GM19463 (cell line): ENCODE results near the gene UVRAG.

ENCODE experiments used
- ATAC-seq: cut with Tn5 transposase; IDR thresholded peaks from one replicate; pipeline ENCODE4 v1.9.1; 2021; ENCODE audit warnings: mild to moderate bottlenecking, moderate library complexity; ENCODE audit not compliant: unreplicated experiment

UVRAG gene

DNA sequence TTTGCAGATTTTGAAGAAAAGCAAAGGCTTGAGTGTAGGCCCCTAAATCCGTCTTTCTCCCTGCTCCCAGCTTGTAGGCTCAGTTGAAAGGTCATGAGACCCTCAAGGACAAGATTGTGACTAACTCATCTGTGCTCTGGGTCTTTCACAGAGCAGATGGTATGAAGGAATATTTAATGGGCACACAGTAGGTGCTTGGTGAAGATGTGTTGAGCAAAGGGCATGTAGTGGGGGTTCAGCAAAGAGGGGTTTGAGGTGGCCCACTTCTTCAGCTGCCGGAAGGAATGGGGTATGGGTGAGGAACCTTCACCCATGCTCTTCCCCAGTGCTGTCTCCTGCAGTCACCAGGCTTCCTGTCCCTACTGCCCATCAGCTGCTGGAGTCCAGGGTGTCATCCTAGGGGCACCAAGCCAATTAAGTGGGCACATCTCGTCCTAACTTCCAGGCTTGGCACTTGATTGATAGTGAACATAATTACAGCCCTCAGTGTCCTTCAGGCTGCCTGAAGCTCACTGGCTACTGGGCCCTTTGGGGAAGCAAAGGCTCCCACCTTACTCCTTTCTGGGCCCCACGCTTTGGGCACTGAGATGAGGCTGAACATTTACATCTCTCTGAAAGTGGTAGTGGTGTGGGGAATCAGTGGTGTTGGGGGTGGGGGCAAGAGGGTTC lies 31.5 kb upstream of the UVRAG start:
- ATAC-seq: no peak

DNA sequence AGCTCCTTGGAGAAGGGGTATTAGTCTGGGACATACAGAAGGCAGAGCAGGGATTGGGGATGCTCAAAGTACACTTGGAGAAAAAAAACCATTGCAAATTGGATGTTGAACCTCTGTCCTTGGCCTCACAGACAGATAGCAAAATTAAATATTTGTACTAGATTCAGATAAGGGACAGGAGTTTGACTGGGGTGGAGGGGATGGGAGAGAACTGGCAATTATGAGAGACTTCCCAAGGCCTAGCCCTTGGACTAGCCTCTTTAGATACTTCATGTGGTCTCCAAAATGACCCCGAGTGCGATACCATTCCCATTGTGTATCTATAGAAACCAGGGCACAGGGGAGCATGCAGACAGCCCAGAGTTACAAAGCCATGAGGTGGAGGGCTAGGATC lies 30.9 kb upstream of the UVRAG start:
- ATAC-seq: no peak

DNA sequence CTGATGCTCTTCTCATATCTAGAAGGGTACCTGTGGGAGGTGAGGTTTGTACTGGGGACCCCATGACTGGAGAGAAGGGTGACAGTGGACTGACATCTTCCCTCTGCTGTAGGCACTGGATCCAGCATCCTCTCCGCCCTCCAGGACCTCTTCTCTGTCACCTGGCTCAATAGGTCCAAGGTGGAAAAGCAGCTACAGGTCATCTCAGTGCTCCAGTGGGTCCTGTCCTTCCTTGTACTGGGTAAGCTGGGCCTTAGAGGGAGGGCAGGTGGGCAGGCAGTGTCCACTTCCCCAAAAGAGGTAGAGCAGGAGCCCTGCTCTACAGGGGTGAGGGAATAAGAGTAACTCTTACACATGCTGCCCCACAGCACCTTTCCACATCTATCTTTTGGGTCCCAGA lies 30.5 kb upstream of the UVRAG start:
- ATAC-seq: no peak

DNA sequence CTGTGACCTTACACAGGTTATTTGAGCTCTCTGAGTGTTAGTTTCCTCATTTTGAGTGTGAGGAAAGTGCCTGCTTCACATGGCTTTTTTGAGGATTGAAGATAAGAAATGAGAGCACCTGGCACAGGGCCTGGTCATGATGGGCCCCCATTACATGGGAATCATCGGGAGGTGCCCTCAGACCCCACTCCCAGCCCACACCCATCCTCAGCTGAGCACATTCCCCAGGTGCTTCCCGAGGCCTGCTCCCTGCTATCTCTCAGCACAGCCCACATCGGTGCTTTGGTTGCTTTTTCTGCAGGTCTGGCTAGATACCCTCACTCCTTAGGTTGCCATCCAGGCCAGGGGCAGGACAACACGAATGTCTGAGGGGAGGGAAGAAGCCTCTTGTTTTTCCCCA lies 29.8 kb upstream of the UVRAG start:
- ATAC-seq: no peak

DNA sequence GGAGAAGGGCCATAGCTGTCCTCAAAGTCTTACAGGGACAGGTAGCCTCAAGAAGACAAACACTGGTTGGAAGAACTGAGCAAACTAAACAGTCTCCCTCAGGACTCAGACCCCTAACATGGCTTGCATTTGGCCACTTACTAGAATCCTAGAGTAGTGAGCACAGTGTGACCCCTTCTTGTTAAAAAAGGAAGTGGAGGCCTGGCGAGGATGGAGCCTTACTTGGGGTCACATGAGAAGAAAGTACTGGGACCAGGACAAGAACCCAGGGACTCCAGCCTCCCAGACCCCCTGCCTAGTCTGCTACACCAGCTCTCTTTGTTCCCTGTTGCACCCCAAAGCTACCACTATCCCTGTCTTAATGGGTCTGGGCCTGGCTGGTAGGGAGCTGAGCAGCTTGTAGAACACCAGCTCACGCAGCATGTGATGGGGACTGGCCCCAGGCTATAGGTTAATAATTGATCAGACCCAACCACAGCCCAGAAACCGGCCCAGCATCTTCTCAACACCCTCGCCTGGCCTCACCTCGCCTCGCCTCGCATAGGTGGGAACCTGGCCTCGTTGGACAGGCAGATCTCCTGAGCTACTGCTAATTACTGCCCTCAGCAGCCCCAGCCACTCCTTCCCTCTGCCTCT lies 28.8 kb upstream of the UVRAG start:
- ATAC-seq: peak; percentile 96

DNA sequence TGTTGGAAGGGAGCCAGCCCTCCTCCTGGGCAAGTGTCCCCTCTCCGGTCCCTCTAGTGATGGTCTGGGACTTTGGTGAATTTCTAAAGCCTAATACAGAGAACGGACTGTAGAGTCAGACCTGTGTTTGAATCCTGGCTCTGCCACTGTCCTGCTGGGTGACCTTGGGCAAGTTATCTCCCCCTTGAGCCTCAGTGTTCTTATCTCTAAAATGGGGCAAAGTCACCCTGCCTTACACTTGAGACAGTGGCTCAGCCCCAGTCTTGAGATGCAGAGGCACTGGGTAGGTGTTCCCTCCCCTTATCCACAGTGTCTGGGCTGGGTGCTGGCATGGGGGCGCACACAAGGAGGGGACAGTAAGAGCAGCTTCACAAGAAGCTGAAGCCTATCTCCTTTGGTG lies 25.5 kb upstream of the UVRAG start:
- ATAC-seq: no peak

DNA sequence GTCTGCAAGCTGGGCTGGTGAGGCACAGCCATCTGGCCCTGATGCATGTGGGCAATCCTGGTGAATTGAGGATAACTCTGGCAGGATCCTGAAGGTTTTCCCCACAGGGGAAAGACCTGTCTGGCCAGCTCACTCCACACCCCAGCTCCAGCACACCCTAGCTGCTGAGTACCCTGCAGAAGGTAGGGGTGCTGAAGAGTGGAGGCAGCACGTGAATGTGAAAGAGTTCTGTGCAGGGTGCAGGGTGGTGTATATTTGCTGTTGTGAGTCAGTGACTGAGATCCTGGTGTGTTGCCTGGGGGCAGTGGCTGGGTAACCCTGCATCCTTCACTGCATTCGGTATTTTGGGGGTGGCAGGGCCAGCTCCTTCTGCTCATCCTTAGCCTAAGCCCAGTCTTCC lies 24.0 kb upstream of the UVRAG start:
- ATAC-seq: no peak

DNA sequence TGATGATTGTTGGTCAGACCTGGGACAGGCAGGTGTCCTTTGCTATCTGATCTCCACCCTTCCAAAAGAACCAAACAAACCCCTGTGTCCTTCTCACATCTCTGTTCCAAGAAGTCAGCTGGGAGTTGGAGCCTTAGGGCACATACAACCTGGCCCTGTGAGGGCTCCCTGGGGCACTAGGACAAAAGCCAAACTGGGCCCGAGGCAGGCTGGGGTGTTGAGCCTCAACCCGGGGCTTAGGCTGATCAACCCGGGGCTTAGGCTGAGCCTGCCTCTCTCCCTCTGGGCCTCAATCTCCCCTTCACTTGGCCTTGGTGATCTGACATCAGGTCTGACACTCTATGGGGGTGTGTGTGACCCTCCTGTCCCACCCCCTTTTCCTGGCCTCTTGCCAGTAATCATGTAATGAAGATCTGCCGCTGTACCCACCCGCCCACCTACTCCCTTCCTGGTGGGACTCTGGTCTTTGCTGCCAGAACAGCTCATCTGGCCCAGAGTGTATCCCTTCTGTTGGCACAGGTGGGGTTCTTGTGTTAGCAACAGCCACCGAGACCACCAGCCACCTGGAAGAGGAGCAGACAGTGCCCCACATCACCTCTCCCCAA lies 22.8 kb upstream of the UVRAG start:
- no peak for ATAC-seq

DNA sequence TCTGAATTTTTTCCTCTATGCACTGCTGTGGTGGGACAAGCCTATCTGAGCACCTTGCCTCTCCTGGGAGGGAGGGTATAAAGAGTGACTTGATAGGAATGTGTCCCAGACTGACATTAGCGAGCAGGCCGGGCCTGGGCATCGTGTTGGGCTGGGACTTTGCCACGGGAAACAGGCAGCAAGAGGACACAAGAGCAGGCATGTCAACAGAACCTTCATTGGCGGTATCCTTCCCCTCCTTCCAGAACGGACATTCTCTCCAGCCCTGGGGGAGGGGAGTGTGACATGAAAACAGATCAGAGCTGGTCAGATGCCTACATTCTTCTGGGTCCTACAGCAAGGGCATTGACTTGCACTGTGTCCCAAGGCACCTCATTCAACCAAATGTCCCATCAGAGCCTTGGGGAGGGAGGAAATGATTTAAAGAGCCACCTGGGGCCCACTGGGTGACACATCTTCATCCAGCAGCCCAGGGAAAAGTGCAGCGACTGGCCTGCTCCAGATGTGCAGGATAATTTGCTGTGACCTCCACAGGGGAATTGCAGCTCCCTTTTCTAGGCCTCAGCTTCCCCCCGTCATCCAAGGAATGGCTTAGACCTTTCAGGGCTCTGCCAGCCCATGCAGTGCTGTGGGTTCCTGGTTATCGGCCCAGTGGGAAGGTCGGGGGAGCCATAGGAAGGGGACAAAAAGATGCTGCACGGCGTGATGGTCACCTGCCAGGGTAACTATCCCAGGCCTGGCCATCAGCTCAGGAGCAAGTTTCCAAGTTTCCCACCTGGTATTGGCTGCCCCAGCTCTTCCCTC lies 21.8 kb upstream of the UVRAG start:
- no peak for ATAC-seq

DNA sequence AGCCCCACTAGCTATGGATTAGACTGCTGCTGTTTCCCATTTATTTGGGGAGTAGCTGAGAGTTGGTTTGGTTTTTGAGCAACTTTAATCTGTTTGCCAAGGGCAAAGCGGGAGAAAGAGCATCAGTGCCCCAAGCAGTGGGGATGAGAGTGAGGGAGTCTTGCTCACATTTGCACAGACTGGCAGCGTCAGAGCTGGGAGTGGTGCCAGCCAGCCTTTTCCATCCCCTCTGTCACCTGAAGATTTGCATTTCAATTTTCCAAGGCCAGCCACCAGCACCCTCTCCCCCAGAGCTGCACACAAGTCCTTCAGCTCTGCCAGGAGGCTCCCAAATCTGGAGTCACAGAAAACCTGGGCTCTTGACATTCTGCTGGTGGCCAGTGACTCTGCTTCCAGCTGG lies 21.0 kb upstream of the UVRAG start:
- no peak for ATAC-seq

DNA sequence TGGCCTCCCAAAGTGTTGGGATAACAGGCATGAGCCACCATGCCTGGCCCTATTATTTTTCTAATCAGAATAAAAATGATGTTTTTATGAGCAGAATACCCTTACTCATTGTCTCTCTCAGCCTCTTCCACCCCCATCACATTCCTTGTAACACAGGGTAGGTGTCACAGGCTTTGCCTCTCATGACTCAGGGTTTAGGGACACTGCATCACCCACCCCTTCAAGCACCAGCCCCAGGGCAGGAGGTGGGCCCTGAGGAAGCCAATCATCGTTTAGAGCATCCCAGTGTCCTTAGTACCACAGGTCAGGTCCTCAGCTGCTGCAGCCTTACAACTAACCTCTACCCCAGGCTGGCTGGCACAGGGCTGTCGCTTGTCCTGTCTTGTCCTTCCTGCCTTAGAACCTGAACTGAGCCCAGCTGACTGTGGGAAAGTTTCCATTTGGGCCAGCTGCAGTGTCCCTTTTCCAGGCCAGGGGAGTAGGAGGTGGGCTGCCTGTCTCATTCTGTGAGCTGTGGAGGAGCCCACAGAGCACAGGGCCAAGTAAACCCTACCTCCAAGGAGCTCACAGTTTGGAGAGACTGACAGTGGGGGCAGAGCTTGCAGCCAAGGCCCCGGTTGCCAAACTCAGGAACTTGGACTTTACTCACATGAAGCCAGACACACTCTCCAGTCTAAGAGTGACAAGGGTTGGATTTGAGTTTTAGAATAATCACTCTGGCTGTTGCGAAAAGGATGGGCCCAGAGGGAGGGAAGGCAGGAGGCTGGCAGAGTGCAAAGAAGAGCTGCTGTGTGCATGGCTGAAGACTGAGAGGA lies 19.5 kb upstream of the UVRAG start:
- no peak for ATAC-seq

DNA sequence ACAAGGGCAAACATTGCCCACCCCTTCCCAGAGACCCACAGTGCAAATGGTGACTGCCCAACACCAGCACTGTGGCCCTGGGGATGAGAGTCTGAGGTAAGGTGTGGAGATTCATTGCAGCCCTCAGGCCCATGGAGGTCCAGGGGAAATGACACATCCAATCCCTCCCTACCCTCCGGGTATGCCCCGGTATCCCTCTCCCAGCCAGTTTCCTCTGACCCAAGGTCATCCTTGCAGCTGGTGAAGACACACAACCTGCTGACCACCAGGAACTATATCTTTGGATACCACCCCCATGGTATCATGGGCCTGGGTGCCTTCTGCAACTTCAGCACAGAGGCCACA lies 18.9 kb upstream of the UVRAG start:
- ATAC-seq: no peak

DNA sequence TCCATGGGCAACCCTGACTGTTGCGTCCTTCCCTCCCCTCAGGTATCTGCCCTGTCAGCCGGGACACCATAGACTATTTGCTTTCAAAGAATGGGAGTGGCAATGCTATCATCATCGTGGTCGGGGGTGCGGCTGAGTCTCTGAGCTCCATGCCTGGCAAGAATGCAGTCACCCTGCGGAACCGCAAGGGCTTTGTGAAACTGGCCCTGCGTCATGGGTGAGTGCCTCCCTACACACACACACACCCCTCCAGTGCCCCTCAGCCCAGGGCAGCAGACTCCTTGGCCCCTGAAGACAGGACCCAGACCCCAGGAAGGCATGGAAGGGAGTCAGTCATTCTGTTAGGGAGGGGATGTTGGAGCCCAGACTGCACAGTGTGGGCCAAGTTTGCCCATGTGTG lies 17.9 kb upstream of the UVRAG start:
- ATAC-seq: peak; percentile 70

DNA sequence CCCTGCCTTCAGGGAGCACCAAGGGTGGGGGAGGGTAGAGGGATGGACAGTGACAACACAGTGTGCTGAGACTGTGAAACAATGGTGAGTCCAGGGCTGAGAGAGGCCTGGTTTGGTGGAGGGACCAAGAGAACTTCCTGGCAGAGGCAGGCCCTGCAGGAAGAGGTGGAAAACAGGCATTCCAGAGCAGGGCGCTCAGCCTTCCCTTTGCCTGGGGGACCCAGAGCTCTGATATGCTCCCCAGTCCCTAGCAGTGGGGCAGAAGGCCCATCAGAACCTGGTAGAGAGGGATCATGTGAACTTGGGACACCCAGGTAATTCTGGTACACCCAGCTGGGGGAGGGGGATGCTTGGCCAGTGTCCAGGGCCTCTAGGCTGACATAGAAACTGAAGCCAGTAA lies 17.2 kb upstream of the UVRAG start:
- no peak for ATAC-seq

DNA sequence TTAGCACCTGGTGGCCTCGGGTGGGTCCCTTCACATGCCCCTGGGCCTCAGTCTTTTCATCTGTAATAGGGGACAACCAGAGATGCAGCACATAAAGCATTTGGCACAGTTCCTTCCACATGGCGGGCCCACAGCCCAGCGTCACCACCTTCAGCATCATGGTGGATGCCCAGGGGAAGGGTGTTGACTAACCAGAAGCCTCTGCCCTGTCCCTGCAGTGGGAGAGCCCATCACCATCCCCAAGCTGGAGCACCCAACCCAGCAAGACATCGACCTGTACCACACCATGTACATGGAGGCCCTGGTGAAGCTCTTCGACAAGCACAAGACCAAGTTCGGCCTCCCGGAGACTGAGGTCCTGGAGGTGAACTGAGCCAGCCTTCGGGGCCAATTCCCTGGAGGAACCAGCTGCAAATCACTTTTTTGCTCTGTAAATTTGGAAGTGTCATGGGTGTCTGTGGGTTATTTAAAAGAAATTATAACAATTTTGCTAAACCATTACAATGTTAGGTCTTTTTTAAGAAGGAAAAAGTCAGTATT lies 14.8 kb upstream of the UVRAG start:
- ATAC-seq: no peak

DNA sequence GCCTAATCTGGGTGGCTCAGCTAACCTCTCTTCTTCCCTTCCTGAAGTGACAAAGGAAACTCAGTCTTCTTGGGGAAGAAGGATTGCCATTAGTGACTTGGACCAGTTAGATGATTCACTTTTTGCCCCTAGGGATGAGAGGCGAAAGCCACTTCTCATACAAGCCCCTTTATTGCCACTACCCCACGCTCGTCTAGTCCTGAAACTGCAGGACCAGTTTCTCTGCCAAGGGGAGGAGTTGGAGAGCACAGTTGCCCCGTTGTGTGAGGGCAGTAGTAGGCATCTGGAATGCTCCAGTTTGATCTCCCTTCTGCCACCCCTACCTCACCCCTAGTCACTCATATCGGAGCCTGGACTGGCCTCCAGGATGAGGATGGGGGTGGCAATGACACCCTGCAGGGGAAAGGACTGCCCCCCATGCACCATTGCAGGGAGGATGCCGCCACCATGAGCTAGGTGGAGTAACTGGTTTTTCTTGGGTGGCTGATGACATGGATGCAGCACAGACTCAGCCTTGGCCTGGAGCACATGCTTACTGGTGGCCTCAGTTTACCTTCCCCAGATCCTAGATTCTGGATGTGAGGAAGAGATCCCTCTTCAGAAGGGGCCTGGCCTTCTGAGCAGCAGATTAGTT lies 14.2 kb upstream of the UVRAG start:
- ATAC-seq: no peak

DNA sequence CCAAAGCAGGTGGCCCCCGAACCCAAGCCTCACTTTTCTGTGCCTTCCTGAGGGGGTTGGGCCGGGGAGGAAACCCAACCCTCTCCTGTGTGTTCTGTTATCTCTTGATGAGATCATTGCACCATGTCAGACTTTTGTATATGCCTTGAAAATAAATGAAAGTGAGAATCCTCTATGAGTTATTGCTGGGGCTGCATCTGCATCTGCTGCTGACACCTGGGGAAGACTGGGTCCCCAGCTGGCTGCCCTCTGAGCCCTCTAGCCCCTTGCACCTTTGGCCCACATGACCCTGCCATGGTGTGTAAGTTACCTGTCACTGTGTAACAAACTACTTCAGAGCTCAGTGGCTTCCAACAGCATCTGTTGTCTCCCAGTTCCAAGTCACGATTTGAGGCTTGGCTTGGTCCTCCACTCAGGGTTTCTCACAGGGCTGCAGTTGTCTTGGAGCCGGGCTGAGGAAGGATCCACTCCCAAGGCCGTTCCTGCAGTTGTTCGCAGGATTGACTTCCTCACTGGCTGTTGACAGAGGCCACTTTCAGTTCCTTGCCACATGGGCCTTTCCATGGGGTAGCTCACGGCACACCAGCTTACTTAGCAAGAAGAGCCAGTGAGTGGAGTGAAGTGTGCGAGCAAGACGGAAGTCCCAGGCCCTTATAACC lies 13.5 kb upstream of the UVRAG start:
- ATAC-seq: no peak

DNA sequence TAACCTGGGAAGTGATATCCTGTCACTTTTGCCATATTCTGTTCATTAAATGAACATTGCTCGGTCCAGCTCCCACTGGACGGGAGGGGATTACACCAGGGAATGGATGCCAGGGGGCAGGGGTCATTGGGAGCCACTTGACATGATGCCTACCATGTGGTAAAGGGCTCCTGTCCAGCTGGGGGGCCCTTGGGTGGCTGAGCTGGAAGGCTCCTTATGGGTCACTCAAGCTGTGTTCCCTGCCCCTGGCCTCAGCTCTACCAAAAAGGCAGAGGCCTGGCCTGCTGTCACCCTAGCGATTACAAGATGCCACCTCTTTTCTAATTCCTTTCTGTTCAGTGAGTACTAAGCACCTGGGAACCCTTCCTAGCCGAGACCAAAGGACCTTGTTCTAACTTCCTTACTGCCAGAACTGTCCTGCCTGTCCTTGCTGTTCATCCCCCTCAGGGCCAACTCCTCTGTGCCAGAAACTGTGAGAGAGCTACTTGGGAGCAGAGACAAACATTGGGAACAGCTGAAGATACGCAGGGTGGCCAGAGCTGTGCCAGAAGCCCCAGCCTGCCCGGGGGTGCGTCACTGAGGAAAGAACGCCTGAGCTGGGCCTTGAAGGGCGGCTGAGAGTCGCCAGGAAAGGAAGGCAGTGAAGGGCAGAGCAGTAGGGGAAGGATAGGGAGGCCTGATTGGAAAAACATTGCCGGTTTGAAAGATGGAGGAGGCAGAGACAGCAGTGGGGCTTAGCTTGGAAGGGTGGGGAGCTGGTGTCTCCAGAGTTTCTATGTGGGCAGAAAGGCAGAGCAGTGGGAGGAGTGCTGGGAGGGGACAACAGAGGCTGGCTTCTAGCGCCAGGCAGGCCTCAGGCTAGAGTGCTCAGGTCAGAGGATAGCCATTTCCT lies 12.7 kb upstream of the UVRAG start:
- no peak for ATAC-seq
